SKM-1 treated with dmso at 0.1 percent for 144 hours (cell line): Measurements from ENCODE around the gene ADAM8.
"Not testable (repeated sequence)": the region's sequence is repeated elsewhere in the genome, so short reads cannot be mapped to it uniquely, and the experiment has no call there.

ENCODE experiments used
- DNase-seq: peaks from one replicate; lab custom pipeline; 2025; ENCODE audit not compliant: unreplicated experiment; lab: John Stamatoyannopoulos, UW

The ADAM8 gene

DNA sequence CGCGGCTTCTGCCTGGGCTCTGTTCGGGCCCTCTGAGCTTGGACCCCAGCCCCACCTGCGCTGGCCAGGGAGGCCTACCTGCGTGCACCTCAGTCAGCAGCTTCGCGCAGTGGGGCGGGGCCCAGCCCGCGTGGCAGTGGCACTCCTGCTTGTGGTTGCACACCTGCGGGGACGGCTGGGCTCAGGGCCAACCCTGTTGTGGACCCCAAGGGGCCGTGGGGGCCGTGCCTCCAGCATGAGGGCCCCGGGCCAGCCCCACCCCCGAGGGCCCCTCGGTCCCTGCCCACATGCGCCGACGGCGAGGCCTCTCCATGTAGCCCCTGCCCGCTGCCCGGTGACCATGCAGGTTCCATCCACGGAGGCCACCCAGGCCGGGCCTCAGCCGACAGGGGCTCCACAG, 7.3 kb downstream of the ADAM8 start:
- no peak for DNase-seq

DNA sequence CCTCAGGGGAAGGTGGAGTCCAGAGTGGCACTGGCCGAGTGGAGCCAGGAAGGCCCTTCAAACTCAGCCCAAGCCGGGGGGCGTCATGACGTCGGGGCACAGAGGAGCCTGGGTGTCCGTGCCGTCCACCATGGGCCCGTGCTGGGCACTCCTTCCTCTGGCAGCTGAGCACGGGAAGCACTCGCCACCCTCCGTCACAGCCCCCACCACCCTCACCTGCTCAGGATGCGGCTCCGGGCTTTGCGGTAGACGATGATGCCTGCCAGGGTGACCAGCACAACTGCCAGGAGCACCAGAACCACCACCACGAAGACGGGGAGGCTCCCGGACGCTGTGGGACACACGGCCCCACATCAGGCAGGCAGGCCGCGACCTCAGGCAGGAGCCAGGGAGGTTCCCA, 8.1 kb downstream of the ADAM8 start:
- no peak for DNase-seq

DNA sequence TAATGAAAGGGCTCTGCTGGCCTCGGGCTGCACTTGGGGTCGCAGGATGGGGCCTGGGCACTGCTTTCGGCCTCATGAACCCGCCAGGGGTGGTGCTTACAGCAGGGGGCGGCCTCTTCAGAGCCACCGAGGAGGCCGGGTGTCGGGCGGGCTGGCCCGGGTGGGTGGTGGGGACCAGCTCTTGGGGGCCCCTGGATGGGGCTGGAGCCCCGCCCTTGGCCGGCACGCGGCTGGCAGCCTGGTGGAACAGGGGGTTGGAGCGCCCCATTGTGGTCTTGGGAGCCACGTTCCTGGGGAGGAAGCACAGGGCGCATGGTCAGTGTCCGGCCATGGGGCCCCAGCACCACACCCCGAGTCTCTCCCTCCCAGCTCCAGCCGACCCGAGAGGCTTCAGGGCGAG, 8.8 kb downstream of the ADAM8 start:
- DNase-seq, result no peak

DNA sequence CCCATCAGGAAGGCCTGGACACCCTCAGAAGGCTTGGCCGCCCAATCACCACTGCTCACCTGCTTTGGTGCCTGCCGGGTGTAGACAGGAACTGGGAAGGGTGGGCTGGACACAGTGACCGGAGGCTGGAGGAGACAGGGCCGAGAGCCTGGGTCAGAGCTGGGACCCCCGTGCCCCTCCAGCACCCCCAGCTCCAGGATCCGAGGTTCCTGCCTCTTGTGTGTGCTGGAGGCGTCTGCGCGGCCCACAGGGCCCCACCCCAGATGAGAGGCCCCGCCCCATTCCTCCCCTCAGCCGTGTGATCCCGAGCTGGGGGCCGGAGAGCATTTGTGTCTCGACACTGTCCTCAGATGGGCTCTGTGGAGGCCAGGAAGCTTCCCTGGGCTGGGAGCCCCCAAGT, 9.4 kb downstream of the ADAM8 start:
- DNase-seq, result no peak

DNA sequence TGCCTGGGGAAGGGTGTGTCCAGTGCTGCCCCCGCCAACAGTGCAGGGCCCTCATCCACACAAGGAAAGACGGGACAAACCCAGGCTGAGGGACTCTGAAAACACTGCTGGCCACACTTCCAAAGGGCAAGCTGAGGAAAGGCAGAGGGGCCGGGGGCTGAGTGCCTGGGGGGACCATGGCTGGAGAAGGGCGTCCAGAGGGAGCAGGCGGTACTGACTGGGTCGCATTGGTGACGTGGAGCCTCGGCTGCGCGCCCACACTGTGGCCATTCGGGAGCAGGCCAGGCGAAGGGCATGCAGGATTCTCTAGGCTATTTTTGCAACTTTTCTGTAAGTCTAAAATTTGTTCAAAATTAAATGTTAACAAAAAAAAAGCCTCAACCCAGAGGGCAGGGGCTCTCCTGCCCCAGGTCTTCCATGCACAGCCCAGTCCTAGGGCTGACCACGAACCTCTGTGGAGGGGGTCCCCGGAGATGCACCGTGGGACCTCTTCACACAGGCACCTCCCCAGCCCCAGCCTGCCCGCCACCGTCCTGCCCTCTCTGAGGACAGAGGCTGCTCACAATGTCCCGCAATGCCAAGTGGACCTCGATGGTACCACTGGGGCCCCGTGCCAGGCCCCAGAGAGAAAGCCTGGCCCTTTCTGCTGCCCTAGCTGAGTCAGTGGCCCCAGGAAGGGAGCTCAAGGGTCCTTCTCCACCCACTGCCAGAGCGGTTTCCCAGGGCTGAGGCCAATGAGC, 10.4 kb downstream of the ADAM8 start:
- no peak for DNase-seq

DNA sequence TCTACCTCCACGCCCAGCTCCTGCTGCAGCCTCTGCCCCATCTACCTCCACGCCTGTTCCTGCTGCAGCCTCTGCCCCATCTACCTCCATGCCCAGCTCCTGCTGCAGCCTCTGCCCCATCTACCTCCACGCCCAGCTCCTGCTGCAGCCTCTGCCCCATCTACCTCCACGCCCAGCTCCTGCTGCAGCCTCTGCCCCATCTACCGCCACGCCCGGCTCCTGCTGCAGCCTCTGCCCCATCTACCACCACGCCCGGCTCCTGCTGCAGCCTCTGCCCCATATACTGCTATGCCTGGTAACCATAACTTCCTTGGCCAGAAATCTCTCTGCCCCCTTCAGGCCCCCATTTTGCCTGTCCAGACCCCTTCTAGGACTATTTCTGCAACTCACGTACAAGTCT, 11.6 kb downstream of the ADAM8 start:
- DNase-seq, result not testable (repeated sequence)

DNA sequence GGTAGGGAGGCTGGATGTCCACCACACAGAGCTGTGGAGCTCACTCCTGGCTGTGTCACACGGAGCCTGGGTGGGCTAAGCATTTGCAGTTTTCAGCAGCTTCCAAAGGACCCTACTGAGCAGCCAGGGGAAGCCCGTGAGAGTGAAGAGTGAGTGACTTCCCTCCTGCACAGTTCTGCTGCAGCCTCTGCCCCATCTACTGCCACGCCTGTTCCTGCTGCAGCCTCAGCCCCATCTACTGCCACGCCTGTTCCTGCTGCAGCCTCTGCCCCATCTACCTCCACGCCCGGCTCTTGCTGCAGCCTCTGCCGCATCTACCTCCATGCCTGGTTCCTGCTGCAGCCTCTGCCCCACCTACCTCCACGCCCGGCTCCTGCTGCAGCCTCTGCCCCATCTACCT, 12.2 kb downstream of the ADAM8 start:
- DNase-seq, result peak; percentile 36

DNA sequence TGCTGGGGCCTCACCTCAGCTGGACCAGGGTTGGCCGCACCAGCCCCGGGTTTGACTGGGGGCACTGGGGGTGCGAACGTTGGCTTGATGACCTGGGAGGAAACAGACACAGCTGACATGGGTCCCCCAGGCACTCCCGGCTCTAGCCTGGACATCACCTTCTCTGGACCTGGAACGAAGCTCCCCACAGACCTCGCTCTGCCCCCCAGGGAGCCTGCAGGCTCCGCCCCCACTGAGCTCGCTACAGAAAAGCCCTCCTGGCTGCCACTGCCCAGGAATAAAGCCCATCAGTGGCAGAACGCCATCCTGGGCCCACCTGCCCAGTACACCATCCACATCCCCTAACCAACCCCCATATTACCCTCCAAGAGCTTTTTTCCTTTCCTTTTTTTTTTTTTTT, 13.0 kb downstream of the ADAM8 start:
- DNase-seq, result no peak

DNA sequence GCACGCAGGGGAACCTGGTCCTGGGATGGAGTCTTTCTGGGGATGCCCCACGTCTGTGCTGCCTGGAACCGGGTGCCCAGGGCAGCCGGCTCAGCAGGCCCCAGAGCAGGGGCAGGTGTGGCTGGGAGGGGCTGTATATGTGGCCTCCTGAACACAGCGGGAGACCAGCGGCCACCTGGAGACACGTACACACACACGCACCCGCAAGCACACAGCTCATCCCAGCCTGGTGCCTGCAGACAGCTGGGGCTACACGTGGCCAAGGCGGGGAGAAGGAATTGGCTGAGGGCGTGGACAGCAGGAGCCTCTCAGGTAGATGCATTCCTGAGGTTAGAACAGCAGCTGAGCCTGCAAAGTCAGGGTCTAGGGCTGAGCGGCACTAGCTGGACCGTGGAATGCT, 14.0 kb downstream of the ADAM8 start:
- DNase-seq, result no peak

DNA sequence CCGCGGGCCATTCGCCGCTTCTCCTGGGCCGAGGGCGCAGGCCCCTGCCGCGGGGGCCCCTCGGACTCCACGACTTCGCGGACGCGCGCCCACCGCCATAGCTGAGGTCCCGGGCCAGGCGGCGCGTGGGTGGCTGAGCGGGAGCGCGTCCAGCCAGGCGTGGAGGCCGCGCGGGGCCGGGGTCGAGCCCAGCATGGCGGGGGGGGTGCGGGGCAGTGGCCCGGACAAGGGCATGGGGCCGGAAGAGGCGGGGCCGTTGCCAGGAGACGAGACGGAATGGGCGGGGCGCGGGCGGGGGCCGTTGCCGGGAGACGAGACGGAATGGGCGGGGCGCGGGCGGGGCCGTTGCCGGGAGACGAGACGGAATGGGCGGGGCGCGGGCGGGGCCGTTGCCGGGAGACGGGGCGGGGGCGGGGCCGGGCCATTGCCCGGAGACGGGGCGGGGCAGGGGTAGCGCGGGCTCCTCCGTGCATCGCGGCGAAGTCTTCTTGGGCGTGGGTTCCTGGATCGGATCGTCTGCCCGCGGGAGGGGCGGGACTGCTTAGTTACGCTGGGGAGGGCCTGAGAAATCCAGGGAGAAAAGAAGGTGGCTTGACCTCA, 14.8 kb downstream of the ADAM8 start:
- DNase-seq, result peak; percentile 47

DNA sequence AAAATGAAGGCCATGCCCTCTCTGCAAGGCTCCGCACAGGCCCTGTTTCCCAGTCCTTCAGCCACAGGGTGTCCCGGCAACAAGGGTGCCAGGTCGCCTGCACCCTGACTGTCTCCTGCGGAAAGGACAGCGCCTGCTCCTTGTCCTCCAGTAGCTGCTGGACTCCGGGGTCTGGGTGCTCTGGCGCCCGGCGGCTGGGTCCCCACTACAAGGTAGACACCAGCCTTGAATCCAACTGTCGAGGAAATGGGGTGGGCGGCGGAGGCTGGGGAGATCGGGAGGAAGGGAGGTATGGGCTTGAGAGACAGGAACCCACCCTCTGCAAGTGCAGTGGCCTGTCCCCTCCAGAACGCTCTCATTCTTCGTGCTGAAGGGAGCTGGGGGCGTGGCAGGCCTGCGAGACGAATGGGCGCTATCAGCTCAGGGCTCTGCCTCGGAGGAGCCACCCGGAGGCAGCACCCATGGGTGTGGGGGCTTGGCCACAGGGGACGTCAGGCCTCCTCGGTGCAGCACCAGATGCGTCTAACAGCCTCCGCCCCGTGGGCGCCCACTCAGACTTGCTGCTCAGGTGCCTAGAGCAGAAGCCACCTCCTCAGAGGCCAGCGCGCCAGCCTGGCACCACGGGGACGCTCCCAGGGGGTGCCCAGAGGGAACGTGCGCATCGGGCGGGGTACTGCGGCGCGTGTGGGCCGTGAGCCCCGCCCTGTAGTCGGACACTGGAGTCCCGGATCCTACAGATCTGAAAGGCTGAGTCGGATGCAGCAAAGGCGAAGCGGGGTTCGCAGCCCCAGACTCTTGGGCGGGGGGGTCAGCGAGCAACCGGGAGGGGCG, 15.6 kb downstream of the ADAM8 start:
- DNase-seq, result peak; percentile 26

DNA sequence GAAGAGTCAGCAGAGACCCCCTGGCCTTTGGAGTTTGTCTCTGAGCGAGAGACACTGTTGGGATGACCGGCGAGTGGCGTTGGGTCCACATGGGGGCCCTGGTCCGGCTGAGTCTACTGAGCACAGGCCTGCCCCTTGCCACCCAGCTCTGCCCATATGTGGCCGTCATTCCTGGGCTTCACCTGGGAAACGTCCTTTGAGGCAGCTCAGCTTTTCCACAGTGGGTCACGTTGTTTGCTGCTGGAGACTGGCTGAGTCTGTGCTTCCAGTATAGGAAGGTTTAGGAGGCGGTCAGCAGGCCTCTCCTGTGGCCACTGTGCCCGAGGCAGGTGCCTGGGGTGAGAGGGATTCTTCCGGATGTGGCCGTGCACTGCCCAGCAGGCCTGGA, 17.1 kb downstream of the ADAM8 start:
- no peak for DNase-seq

DNA sequence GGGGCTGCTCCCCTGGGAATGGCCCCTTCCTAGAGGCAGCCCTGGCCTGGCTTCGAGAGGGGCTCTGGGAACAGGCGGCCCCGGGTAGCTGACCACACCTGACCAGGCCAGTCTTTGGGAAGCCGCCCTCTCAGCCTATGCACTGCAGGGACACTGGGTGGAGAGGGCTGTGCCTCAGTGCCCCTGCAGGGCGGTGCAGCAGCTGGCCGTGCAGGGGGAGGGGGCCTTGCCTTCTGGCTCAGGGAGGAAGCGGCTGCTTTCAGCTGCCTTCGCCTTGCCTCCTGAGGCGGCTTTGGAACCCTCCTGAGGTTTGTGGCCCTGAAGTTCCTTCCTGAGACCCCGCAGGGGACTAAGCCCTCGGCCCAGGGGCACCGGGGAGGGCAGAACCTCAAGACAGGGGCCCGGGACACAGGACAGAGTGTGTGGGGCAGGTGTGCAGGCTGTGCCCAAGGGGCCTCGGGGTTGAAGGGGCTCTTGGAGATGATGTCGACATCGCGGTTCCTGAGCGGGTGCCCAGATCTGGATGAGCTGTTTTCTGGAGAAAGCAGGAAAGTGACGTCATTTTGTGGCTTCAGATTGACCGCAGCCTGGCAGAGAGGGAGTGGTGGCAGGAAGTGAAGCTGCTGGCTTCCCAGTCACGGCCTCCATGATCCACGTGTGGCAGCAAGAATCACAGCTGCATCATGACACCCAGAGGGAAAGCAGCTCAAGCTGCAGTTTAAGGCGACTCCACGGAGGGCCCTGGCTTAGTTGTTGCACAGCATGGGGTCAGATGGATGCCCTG, 17.7 kb downstream of the ADAM8 start:
- peak; percentile 96 for DNase-seq

DNA sequence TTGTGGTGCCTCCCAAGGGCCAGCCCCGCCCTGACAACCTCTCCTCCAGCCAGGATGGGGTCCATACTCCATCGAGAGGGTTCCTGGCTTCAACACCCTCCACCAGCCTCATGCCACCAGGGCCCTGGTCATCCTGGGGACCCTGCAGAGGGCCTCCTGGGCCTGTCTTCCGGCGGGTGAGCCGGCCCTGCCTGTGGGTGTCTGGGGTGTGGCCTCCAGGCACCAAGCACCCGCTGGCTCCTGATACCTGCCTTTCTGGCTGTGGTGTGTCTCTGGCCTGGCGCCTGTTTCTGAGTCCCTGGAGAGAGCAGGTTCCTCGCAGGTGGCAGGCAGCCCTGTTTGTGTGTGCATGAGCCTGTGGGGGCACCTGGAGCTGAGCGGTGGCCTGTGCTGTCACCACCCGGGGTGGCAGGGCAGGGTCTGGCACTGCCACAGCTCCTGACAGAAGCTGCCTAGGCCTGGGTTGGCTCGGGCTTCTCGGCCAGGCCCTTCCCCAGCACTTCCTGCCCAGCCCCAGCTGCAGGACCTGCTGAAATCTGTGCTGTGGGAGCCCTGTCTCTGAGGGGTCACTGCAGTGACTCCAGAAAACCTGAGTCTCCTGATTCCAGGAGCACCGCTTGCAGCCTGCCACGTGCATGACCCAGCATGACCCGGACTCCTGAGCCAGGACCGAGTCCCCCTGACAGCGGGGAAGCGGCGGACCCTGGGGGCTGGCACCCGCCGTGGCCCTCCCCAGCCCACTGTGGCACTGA, 18.4 kb downstream of the ADAM8 start:
- no peak for DNase-seq

DNA sequence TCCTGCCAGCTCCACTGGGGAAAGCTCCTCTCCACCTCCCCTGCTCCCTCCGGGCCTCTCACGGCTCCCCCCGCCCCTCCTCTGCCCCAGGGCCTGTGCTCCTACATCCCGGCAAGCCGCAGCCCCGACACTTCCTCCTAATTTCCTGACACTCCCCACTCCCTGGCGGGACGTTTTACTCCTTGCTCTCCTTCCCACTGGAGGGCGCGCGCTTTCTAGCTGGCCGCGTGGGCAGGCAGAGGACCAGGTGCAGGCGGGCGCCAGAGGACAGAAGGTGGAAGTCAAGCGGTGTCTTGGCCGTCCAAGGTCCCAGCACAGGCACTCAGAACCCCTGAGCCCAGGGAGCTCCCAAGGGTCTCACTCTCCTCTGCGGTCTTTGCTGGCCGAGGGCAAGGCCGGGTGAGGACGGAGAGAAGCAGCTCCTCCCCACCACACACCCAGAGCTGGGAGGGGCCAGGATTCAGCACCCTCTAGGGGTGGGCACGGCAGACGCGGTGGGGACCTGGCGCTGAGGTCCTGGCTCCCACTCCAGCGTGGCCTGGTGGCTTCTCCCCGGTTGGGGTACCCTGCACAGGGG, 19.1 kb downstream of the ADAM8 start:
- peak; percentile 55 for DNase-seq

DNA sequence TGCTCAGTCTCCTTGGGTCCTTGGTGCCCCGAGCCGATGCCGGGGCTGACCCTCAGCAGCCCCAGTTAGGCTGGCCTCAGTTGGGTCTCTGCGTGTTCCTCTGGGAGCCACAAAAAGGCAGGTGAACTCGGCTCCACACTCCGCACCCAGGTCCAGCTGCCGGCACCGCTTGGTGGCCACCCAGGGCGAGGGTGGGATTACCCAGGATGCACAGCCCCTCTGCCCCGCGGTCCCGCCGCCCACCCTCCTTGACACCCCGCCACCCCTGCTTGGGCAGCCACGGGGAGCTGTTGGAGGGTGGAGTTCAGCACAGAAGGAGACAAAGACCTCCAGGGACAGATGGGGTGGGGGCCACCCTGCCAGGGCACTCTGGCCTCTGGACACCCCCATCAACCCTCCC, 21.3 kb downstream of the ADAM8 start:
- no peak for DNase-seq

DNA sequence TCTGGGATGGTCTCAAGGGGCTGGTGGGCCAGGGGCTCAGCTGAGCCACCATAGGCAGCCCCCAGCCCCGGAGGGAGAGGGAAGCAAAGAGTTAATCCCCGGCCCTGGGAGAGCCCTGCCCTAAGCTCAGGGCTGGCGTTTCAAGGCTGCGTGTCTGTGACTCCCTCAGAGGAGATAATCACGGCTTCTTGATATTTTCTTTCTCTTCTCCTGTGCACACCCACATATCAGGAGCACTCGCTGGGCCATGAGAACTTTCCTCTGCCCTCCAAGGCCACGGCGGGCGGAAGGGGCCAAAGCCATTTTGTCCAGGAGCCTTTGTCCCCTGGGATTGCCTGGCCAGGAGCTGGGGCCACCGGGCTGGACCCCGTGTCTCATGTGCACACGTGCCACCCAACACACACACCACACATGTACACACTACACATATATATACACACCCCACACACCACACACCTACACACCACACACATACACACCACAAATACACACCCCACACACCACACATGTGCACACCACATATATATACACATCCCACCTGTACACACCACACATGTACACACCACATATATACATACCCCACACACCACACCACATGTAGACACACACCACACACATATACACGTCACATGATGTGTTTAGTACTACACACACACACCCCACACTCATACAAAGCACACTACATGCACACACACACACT, 22.1 kb downstream of the ADAM8 start:
- no peak for DNase-seq

DNA sequence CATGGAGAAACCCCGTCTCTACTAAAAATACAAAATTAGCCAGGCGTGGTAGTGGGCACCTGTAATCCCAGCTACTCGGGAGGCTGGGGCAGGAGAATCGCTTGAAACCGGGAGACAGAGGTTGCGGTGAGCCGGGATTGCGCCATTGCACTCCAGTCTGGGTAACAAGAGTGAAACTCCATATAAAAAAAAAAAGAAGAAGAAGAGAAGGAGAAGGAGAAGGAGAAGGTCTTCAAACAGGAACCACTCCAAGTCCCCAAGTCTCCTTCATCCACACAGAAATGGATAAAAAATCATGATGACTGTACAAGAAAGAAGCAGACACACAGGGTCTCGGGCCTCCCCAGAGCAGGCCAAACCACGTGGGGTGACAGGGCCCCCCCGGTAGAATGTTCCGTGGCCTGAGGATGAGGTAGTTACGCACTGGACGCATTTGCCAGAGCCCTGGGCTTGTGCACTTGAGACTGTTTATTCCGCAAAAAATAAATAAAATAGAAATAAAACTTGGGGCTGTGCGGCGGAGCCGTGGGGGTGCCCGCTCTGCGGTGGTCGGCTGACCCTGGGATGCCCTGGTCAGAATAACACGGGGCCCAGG, 23.2 kb downstream of the ADAM8 start:
- DNase-seq, result peak; percentile 51

DNA sequence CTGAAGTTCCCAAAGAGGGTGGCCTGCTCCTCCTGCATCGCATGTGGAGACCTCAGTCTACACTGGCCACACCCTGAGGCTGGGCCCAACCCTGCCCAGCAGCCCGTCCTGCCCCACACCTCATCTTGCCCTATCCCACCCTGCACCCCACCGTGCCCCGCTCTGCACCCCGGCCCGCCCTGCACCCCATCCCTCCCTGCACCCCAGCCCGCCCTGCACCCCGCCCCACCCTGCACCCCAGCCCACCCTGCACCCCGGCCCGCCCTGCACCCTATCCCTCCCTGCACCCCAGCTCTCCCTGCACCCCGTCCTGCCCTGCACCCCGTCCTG, 24.5 kb downstream of the ADAM8 start:
- no peak for DNase-seq
